HL-60/S4 treated with retinoic acid at 250 ng/mL for 4 days and 3 days (cell line): ENCODE data around the gene MR1.

Source experiments
- in situ Hi-C: fragments of 300-500 bp; cut with MboI; formaldehyde crosslinking; loops from 2 replicates; pipeline ENCODE4 v1.7.0; 2022; ENCODE audit warnings: low sequenced_read_pairs

The MR1 gene

GRCh38 chr1:181062836-181063428, 29.1 kb downstream of the MR1 start:
- in situ Hi-C loops, result no loop called here

DNA sequence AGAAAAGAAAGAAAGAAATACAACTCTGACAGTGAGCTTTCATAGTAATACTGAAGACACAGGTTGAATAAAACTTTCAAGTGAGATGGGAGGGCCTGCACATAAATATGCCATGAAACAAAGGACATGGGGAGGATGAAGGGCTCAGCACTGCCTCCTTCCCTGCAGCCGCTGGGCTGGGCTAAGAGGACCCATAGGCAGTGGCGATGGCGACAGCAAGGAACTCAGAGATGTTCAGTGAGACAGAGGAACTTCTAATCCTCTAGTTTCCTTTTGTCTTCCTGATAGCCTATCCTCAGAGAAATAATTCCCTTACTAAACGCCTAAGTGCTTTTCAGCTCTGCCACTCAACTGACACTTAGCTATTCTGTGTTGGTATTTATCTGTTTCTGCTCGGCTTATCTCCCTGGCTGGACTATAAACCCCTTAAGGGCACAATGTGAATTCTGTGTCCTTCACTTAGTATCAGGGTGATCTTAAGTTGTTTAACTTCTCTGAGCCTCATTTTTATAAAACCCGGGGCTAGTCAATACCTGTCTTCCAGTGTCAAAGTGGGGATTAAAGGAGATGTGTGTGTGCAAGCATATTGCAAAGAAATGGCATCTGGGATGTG, 30.3 kb downstream of the MR1 start:
- in situ Hi-C loops, result no loop called here

GRCh38 chr1:181064702-181065101, 30.9 kb downstream of the MR1 start:
- in situ Hi-C loops, result no loop called here

DNA sequence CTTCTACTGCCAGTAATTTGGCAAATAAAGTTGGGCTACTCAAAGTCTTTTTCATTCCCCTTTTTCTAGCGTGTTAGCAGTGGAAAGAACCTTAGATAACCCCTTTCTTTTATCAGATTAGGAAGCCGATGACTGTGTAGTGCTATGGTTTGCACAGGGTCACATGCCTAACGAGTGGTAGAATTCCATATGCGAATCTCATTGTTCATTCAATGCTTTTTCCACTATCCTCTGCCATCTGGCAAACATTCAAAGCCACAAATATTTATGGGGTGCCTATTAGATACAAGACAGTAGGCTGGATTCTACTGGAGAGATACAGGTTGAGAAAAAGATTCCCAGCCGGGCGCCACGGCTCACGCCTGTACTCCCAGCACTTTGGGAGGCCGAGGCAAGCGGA, 39.9 kb downstream of the MR1 start:
- in situ Hi-C loops, result no loop called here

DNA sequence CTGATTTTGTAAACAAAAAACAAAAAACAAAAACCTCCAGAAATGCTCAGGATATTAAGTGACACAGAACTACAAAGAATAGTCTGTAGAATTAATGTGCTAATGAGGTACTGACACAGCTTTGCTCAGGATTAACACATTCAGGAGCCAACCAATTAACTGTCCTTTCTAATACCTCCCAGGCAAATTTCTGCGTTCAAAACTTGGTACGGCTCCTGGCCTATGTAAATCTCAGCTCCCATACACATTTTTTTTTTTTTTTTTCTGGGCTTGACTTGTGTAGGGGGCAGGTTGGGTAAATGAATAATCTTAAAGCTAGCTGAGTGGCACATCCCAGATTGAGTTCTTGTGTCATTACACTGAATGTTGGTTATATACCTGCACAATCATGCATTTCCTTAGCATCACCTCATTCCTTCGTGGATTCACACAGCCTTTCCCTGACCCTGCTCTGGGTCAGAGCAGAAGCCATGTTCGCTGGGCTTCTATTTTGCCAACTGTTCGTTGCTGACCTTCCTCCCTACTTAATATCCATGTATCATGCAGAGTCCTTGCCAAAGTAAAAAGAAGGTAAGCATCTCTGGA, 42.1 kb downstream of the MR1 start:
- in situ Hi-C loops, result no loop called here

GRCh38 chr1:181076852-181077251, 43.1 kb downstream of the MR1 start:
- in situ Hi-C loops, result no loop called here

DNA sequence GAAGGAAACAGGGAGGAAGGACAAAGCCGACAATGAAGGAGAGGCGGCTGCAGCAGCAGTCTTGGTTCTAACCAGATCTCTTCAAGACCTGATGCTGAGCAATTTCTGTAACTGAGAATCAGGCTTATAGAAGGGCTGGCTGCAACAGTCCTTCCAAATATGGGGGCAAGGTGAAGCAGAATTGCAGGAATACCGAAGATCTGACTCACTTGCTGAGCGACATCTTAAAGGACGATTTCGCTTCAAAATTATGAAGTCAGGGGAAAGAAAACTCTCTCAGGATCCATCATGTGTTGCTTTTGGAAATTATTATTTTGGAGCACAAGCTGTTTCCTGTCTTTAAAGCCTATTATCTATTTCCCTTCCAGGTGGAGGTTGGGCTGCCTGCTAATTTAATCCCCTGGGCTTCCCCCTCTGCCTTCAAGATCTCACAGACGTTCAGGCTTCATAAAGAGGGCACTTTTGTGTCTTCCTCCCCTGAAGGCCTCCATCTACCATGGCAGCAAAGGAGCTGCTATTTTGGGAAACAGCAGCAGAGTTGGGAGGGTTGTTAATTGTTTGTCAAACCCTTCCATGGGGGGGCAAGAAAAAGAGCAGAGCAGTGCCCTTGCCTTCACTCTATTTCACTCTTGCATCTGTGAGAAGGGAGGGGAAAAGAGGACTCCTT, 43.9 kb downstream of the MR1 start:
- in situ Hi-C loops, result no loop called here

- in situ Hi-C loops, result no loop called here
Measured at GRCh38 chr1:181079382-181079781, 45.6 kb downstream of the MR1 start.

DNA sequence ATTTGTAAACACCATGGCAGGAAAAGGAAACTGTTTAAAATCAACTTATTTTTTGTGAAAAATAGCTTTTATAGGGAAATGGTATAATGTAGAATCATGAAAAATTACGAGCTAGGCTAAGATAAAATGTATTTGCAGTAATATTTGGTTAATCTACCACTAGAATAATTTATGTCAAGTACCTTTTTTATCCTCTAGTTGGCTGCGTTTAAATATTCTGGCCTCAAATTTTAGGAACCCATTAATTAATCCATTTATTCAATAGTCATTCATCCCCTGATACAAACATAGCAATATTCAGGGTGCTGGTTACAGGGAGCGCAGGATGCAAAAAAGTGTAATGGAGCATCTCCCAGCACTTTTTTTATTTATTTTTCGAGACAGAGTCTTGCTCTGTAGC, 46.1 kb downstream of the MR1 start:
- in situ Hi-C loops, result loop anchor here (5.0 kb wide), 1 partner anchor 62 kb away; no protein-coding TSS in a partner anchor

- in situ Hi-C loops, result loop anchor here (5.0 kb wide), 1 partner anchor 62 kb away; no protein-coding TSS in a partner anchor
Measured at GRCh38 chr1:181080556-181080955, 46.8 kb downstream of the MR1 start.

DNA sequence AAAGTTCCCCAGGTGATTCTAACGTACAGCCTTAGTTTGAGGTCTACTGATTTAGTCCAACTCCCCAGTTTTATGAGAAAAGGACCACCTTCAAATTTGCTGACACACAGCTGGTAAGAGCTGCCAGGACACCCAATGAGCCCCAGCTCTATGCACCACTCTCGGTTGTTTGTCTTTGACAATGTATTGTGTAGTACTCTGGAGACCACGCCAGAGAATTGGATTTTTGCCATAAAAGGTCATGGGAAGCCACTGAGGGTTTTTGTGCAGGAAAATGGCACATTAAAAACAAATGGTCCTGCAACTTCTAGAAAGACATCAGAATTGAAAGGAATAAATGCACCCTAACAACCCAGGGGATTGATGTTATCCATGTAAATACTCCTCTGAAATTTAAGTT, 47.6 kb downstream of the MR1 start:
- in situ Hi-C loops, result loop anchor here (5.0 kb wide), 1 partner anchor 61 kb away; no protein-coding TSS in a partner anchor

- in situ Hi-C loops, result loop anchor here (5.0 kb wide), 1 partner anchor 58 kb away; no protein-coding TSS in a partner anchor
Measured at GRCh38 chr1:181083842-181084605, 50.2 kb downstream of the MR1 start.

- in situ Hi-C loops, result loop anchor here (5.0 kb wide), 1 partner anchor 58 kb away; no protein-coding TSS in a partner anchor
Measured at GRCh38 chr1:181084606-181084969, 50.8 kb downstream of the MR1 start.

GRCh38 chr1:181086091-181086490, 52.3 kb downstream of the MR1 start:
- in situ Hi-C loops, result no loop called here

DNA sequence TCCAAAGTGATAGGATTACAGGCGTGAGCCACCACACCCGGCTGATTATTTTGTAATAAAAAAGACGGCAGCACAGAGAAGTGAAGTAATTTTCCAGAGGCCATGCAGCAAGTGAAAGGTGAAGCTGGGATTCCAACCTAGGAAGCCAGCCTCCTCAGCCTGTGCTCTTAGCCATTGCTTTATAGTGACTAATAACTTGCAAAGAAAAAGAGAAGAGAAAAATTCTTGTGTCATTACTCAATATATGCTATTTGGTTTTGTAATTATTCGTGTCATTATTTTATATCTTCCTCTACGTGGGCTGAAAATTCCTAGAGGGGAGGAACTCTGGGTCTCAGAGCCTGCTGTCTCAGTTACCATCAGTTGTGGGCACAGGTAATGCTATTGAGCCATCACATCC, 53.1 kb downstream of the MR1 start:
- in situ Hi-C loops, result no loop called here

DNA sequence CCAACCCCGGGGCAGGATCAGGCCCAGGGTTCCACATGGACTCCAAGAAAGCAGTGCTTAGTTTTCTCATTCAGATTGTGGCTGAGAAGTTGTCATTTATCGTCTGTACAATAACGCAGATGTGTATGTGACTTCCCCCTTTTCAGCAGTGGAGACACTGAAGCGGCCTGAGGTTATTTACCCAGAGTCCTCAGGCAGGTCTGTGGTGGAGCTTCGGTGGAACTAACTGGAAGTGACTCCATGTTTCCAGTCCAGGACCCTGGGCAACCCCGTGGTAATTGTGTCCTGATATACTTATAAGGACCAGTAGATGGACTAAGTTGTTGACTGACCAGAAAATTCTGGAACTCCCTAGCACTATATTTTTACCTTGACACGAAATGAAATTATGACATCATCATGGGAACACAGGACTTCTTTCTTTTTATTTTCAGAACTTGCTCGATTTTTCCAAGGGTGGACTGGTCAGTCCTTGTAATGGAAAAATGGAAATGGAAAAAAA, 53.7 kb downstream of the MR1 start:
- in situ Hi-C loops, result no loop called here

DNA sequence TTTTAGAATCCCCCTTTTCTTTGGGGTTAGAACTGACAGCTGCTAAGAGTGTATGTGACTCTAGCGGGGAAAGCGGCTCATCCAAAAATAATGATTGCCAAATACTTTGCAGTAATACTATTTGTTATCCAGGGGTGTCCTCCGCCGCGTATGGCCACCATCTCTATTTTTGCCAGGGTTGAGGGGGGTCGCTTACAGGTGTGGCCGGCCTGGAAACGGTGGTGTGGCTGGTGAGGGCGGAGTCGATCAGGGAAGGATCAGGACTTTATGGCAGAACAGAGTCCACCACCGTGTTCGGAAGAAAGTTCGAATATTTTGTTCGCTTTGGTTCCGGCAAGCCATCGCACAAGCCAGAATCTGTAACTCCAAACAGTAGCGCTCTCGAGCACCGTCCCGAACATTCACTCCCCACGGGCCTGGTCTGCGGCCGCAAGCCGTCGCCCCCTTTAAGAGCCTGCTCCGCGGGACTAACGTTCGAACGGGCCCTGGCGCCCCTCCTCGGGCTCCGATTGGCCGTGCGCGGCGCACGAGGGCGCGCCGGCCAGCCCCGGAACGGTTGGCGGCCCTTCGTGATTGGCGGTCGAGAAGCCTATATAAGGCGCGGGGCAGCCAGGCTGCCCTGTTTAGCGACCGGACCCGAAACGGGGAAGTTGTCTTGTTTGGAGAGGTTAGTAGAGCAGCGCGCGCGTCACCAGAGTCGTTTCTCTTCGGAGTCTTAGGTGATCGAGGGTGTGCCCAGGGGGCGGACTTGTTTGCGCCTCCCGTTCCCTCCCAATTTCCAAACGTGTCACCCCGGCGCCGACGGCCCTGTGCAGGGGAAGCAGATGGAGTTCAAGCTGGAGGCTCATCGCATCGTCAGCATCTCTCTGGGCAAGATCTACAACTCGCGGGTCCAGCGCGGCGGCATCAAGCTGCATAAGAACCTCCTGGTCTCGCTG, 54.6 kb downstream of the MR1 start, which contains the start of gene IER5:
Gene IER5 (plus strand): TSS at position 622 of the 938 bp plus-strand sequence. CDS start 203 bp downstream, at position 825.
- in situ Hi-C loops, result no loop called here

GRCh38 chr1:181089017-181089675, 55.4 kb downstream of the MR1 start:
- in situ Hi-C loops, result no loop called here
